HepG2 (cell line): ENCODE data around the gene GCNT2. TPM values are rescaled to one million over a fixed set of nuclear protein-coding genes. Genes with fewer than 3 reads are reported as not detected.

ENCODE experiments used
- CBX2 ChIP-seq, 2 experiments: fragments of 200-600 bp in 1 of 2; sonication (generic); formaldehyde crosslinking in 1 of 2; IDR thresholded peaks; 2 replicates each; pipeline versions ENCODE4 v1.7.0 to v1.8.1; 2018 to 2022; ENCODE audit warnings: low read depth in 2 of 2, low read length in 1 of 2, mild to moderate bottlenecking in 1 of 2, missing genetic modification reagents in 1 of 2
- CREM ChIP-seq, 2 experiments: sonication (generic) in 1 of 2; formaldehyde crosslinking in 1 of 2; IDR thresholded peaks; 2 replicates each; pipeline versions ENCODE4 v1.4.0 to v1.6.1; 2016 to 2020; ENCODE audit warnings: antibody characterized with exemption in 1 of 2, mild to moderate bottlenecking in 1 of 2, missing genetic modification reagents in 1 of 2
- DRAP1 ChIP-seq: IDR thresholded peaks from 2 replicates; pipeline ENCODE4 v1.6.1; 2016; ENCODE audit warnings: missing genetic modification reagents, missing compliant biosample characterization
- FOSL2 ChIP-seq: sonication (generic); formaldehyde crosslinking; IDR thresholded peaks from 2 replicates; pipeline ENCODE4 v1.4.0; 2020; ENCODE audit warnings: missing genetic modification reagents
- HMG20B ChIP-seq: conservative IDR thresholded peaks from 2 replicates; pipeline ENCODE4 v1.6.1; 2016; ENCODE audit warnings: missing genetic modification reagents, missing compliant biosample characterization
- KLF9 ChIP-seq: IDR thresholded peaks from 2 replicates; pipeline ENCODE4 v1.6.1; 2016; ENCODE audit warnings: low read depth
- KMT2A ChIP-seq: sonication (generic); formaldehyde crosslinking; IDR thresholded peaks from 2 replicates; pipeline ENCODE4 v1.4.0; 2020; ENCODE audit warnings: missing genetic modification reagents
- LRRFIP1 ChIP-seq: sonication (generic); formaldehyde crosslinking; conservative IDR thresholded peaks from 2 replicates; pipeline ENCODE4 v1.4.0; 2020; ENCODE audit warnings: missing genetic modification reagents
- PITX1 ChIP-seq: sonication (generic); formaldehyde crosslinking; IDR thresholded peaks from 2 replicates; pipeline ENCODE4 v1.5.1; 2020; ENCODE audit warnings: mild to moderate bottlenecking, missing genetic modification reagents
- SMARCE1 ChIP-seq: fragments of 450-650 bp; IDR thresholded peaks from 2 replicates; pipeline ENCODE4 v1.6.1; 2017; ENCODE audit warnings: borderline replicate concordance
- TBX2 ChIP-seq: sonication (generic); formaldehyde crosslinking; IDR thresholded peaks from 2 replicates; pipeline ENCODE4 v1.5.0; 2020; ENCODE audit warnings: missing genetic modification reagents, mild to moderate bottlenecking, borderline replicate concordance
- TEAD3 ChIP-seq: optimal IDR thresholded peaks from 2 replicates; pipeline ENCODE3; 2016; ENCODE audit warnings: borderline replicate concordance
- TMF1 ChIP-seq: sonication (generic); formaldehyde crosslinking; IDR thresholded peaks from 2 replicates; pipeline ENCODE4 v1.8.1; 2022; ENCODE audit warnings: low read depth, missing genetic modification reagents
- XBP1 ChIP-seq: sonication (generic); formaldehyde crosslinking; IDR thresholded peaks from 2 replicates; pipeline ENCODE4 v1.5.0; 2020; ENCODE audit warnings: missing genetic modification reagents
- ZMYM4 ChIP-seq: sonication (generic); formaldehyde crosslinking; IDR thresholded peaks from 2 replicates; pipeline ENCODE4 v1.8.1; 2023; ENCODE audit warnings: mild to moderate bottlenecking, missing genetic modification reagents
- ZNF17 ChIP-seq: sonication (generic); formaldehyde crosslinking; IDR thresholded peaks from 2 replicates; pipeline ENCODE4 v1.5.0; 2020; ENCODE audit warnings: mild to moderate bottlenecking, missing genetic modification reagents
- ZNF276 ChIP-seq: sonication (generic); formaldehyde crosslinking; IDR thresholded peaks from 2 replicates; pipeline ENCODE4 v1.4.0; 2020; ENCODE audit warnings: mild to moderate bottlenecking, low read depth, missing genetic modification reagents
- ZNF350 ChIP-seq: sonication (generic); formaldehyde crosslinking; IDR thresholded peaks from 2 replicates; pipeline ENCODE4 v1.4.0; 2020; ENCODE audit warnings: mild to moderate bottlenecking, low read depth, missing genetic modification reagents, borderline replicate concordance
- ZNF441 ChIP-seq: sonication (generic); formaldehyde crosslinking; IDR thresholded peaks from 2 replicates; pipeline ENCODE4 v1.7.0; 2021; ENCODE audit warnings: missing genetic modification reagents, borderline replicate concordance
- ZNF543 ChIP-seq: sonication (generic); formaldehyde crosslinking; IDR thresholded peaks from 2 replicates; pipeline ENCODE4 v1.4.0; 2020; ENCODE audit warnings: mild to moderate bottlenecking, missing genetic modification reagents
- ZNF644 ChIP-seq: IDR thresholded peaks from 2 replicates; pipeline ENCODE4 v1.6.1; 2016; ENCODE audit warnings: low read depth
- ZSCAN9 ChIP-seq: IDR thresholded peaks from 2 replicates; pipeline ENCODE4 v1.6.1; 2016; ENCODE audit warnings: borderline replicate concordance
- ZXDC ChIP-seq: sonication (generic); formaldehyde crosslinking; IDR thresholded peaks from 2 replicates; pipeline ENCODE4 v1.5.0; 2020; ENCODE audit warnings: mild to moderate bottlenecking, missing genetic modification reagents
- polyA plus RNA-seq, 8 experiments: library from polyadenylated mRNA; depleted of rRNA in 3 of 8; stranded (reverse) in 7 of 8; unstranded in 1 of 8; fragments of >200 nt; fragmentation: Illumina TruSeq in 4 of 8; extraction: Trizol in 4 of 8; gene quantifications; 2 replicates each; pipeline versions ENCODE4 v1.2.1 to v1.2.3, GENCODE V29; 2011 to 2016; ENCODE audit warnings: low read depth in 4 of 8, missing spikeins in 1 of 8, mixed read lengths in 1 of 8; ENCODE audit not compliant: insufficient read depth in 1 of 8
- total RNA-seq, 5 experiments: library from RNA; depleted of rRNA; stranded (reverse); fragments of >200 nt; fragmentation: Illumina TruSeq; extraction: Trizol; gene quantifications; 2 replicates each; pipeline ENCODE4 v1.2.3, GENCODE V29; 2016; ENCODE audit warnings: low read depth in 1 of 5

Gene GCNT2
- total and polyA plus RNA-seq, 2 of the 13 experiments (the other 11 are each of a cell fraction or from before 2014, with no cell fraction given): 11.8 to 31.9 TPM

- TF ChIP-seq KLF9 (CRISPR knock-in tag): no peak
- peak; percentile 68 for TF ChIP-seq ZNF644
- TF ChIP-seq TBX2 (CRISPR knock-in tag): no peak
- TF ChIP-seq ZNF350 (CRISPR knock-in tag): peak; percentile 47; the same call in 1 of the 2 replicates
- TF ChIP-seq ZNF543 (CRISPR knock-in tag): no peak
- TF ChIP-seq DRAP1 (CRISPR knock-in tag): peak; percentile 70
- TF ChIP-seq TMF1 (CRISPR knock-in tag): 0 out of 2 replicates have a peak, but pooled peaks have one; percentile 54
- TF ChIP-seq FOSL2 (CRISPR knock-in tag): peak; percentile 18; the same call in 1 of the 2 replicates
- no peak for TF ChIP-seq LRRFIP1 (CRISPR knock-in tag)
- TF ChIP-seq CBX2 (IDR thresholded peaks at IDR 0.05; ENCODE audit: low read depth, low read length): no peak
- TF ChIP-seq CBX2 (CRISPR knock-in tag; IDR thresholded peaks at IDR 0.05; ENCODE audit: low read depth): 0 out of 2 replicates have a peak, but pooled peaks have one; percentile 73
- no peak for TF ChIP-seq SMARCE1
- TF ChIP-seq ZNF441: peak; percentile 73; the same call in 1 of the 2 replicates
- TF ChIP-seq TEAD3 (CRISPR knock-in tag): peak; percentile 38
- TF ChIP-seq ZMYM4 (CRISPR knock-in tag): peak; percentile 38
- 0 out of 2 replicates have a peak, but pooled peaks have one; percentile 26 for TF ChIP-seq CREM (IDR thresholded peaks at IDR 0.05)
- TF ChIP-seq CREM (CRISPR knock-in tag; IDR thresholded peaks at IDR 0.05): no peak
- 0 out of 2 replicates have a peak, but pooled peaks have one; percentile 42 for TF ChIP-seq ZXDC (CRISPR knock-in tag)
- no peak for TF ChIP-seq XBP1 (CRISPR knock-in tag)
- TF ChIP-seq KMT2A (CRISPR knock-in tag): peak; percentile 66
- no peak for TF ChIP-seq ZNF17
- TF ChIP-seq PITX1 (CRISPR knock-in tag): 0 out of 2 replicates have a peak, but pooled peaks have one; percentile 14
- no peak for TF ChIP-seq ZSCAN9 (CRISPR knock-in tag)
- TF ChIP-seq HMG20B (CRISPR knock-in tag): 0 out of 2 replicates have a peak, but pooled peaks have one; percentile 16
- TF ChIP-seq ZNF276 (CRISPR knock-in tag): peak; percentile 69; the same call in 1 of the 2 replicates
Observed at GRCh38 chr6:10522929-10523573, 1.9 kb downstream of the GCNT2 start (continued).
